Ectodermal cell (in vitro differentiated cells): Measurements from ENCODE around the gene KCNMB2.

Experiments used
- H3K27ac ChIP-seq: 2 replicates; pipeline ENCODE4 v1.7.0; 2013; ENCODE audit warnings: mild to moderate bottlenecking, low read depth, low read length; ENCODE audit not compliant: insufficient read depth, poor library complexity, severe bottlenecking
- H3K27me3 ChIP-seq: 2 replicates; pipeline ENCODE4 v1.7.0; 2013; ENCODE audit warnings: mild to moderate bottlenecking, low read length; ENCODE audit not compliant: insufficient read depth, control insufficient read depth, poor library complexity, severe bottlenecking
- H3K36me3 ChIP-seq: one replicate; pipeline ENCODE4 v1.7.0; 2013; ENCODE audit warnings: low read length; ENCODE audit not compliant: control insufficient read depth, insufficient read depth
- H3K4me1 ChIP-seq: one replicate; pipeline ENCODE4 v1.7.0; 2013; ENCODE audit warnings: low read length; ENCODE audit not compliant: control insufficient read depth, insufficient read depth
- H3K4me3 ChIP-seq: 2 replicates; pipeline ENCODE4 v1.7.0; 2013; ENCODE audit warnings: low read depth, low read length, control low read depth; ENCODE audit not compliant: insufficient read depth
- H3K9me3 ChIP-seq: 2 replicates; pipeline ENCODE4 v1.7.0; 2013; ENCODE audit warnings: mild to moderate bottlenecking, low read length, moderate library complexity; ENCODE audit not compliant: control insufficient read depth
- WGBS, 2 experiments: methylation state at CpG; one replicate each; pipeline ENCODE4 v1.1.7; 2013; ENCODE audit warnings: missing lambda C conversion rate in 2 of 2; 5-methylcytosine and 5-hydroxymethylcytosine counted together

The KCNMB2 gene

DNA sequence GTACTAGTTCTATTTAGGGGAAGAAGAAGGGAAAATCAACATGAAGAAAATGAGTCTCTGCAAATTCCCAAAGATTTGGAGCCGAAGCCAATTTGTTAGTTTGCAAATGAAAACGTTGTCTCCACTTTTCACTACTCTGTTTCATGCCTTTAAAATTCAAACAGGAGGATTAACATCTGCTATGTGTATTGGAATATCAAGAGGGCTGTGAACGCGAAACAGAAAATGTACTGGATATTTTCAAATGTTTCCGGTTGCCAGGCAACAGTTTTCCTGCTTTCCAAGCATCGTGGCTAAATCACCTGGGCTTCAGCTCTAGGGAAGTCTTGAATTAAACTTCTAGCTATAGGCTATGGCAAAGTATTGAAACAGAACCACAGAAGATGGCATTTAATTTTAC, 172.8 kb downstream of the KCNMB2 start:
- Histone ChIP-seq H3K4me1 (no peaks in the 10 kb centered on the region), H3K4me3 (no peak overlapping the region), H3K9me3 (no peaks in the 10 kb centered on the region), H3K27ac (no peak overlapping the region), H3K27me3 (no peaks in the 10 kb centered on the region), H3K36me3 (no peaks in the 10 kb centered on the region)
- WGBS, 2 experiments: 65 to 69% methylated on average over 6 of the region's 6 CpGs

DNA sequence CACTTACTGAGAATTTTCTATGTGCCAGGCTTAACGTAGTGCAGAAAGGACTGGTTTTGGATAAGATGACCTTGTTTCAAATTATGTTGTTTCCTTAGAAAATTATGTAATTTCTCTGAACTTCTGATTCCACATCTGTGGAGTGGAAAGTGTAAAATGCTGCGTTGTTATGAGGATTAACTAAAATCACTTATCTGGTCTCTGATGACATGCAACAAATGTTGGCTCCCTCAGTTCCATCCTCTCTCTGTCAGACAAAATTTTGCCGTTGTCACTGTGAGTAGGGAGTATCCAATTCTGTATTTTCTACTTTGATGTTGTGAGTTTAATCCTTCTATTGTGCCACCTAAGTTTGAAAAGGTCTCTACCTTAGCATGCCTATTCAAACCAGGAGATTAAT, 175.5 kb downstream of the KCNMB2 start:
- Histone ChIP-seq H3K36me3 (no peaks in the 10 kb centered on the region), H3K27me3 (no peaks in the 10 kb centered on the region), H3K4me3 (no peak overlapping the region), H3K27ac (no peak overlapping the region), H3K4me1 (no peaks in the 10 kb centered on the region), H3K9me3 (no peaks in the 10 kb centered on the region)
- WGBS, 2 experiments: 87 to 94% methylated on average over 3 of the region's 3 CpGs

DNA sequence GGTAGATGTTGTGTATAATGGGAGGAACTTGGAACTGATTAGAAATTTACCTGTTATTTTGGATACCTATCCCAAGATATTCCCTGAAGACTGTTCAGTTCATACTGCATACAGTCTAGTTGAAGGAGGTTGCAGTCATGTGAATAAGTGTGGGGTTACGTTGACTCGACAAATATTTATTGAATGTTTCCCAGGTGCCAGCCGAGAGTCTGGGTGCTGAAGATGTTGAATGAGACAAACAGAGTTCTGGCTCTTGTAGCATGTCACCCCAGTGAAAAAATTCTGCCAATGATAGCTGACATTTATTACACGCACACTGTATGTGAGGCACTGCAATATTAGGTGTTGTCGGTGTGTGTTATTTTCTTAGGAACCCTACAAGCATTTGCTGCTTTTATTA, 176.0 kb downstream of the KCNMB2 start:
- no peaks in the 10 kb centered on the region for H3K36me3 ChIP-seq

DNA sequence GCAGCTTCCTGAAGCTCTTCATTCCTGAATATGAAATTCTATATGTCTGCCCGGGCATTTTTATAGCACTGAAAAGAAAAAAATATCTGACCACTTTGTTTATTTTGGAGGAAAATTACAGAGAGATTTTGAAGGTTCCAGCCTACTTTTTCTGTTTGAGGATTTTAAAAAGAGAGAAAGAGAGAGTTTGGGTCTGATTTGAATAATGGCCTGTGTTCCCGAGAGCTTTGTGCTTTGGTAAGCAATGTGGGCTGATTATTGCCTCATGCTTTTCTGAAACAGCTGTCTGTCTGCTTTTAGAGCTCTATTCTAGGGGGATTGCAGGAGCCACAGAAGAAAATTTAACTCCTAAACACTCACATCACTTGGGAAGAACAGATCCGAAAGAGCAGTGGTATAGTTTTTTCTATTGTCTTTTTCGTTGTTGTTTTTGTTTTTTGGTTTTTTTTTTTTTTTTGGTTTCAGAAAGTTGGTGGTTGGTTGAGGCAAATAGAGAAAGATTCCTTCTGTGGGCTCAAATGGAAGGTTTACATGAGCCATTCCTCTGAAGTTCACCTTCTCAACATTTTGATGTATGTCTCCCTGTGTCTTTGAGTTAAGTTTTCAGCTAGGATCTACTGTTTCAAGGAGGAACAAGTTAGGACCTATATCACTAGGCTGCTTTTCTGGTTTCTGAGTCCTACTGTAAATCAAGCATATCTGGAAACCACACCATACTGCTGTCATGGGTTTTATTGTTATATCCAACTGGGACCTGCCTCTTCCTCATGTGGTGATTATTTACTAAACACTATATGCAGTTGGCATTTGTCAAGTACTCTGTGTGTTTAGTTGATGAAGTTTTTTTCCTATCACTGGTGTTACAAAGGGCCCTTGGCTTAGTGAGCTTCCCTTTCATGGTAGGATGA, 178.9 kb downstream of the KCNMB2 start:
- Histone ChIP-seq H3K36me3 (no peaks in the 10 kb centered on the region), H3K9me3 (no peaks in the 10 kb centered on the region), H3K4me1 (no peaks in the 10 kb centered on the region), H3K27me3 (no peaks in the 10 kb centered on the region), H3K4me3 (no peak overlapping the region), H3K27ac (no peak overlapping the region)
- 86 to 94% methylated on average over 4 of the region's 4 CpGs for WGBS, 2 experiments

More for the DNA sequence above, 176.0 kb downstream of the KCNMB2 start:
- no peaks in the 10 kb centered on the region for H3K4me1 ChIP-seq
- H3K9me3 ChIP-seq: no peaks in the 10 kb centered on the region
- H3K4me3 ChIP-seq: no peak overlapping the region
- WGBS, 2 experiments: 95 to 96% methylated on average over 5 of the region's 5 CpGs
- H3K27ac ChIP-seq: no peak overlapping the region
- no peaks in the 10 kb centered on the region for H3K27me3 ChIP-seq

DNA sequence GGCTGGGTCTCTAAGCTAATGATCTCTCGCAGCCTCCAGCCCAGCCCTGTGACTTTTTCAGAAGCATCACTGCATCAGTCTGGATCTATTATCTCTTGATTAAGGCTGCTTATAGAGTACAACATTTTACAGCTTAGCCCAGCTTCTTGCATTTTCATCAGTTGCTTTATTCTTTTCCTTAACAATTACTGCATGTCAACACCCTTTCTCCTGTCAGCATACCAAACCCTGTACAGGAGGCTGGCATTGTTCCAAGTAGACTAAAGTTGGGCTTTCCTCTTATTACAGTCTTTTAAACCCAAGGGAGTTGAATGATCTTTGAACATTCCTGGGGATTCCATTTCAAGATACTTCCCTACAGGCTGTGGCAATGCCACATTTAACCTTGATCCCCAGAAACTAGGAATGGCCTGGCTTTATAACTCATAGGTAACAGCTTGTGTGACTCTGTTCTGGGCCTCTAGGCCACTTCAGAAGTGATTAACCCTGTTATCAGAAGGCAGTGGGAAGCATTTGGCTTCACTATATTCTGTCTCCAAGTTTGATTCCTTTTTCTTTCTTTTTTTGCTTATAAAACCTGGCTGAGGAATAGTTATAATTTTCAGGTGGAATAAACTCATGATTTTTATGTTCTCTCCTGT, 182.9 kb downstream of the KCNMB2 start:
- WGBS, 2 experiments: 92 to 94% methylated on average over 1 of the region's 1 CpG
- H3K36me3 ChIP-seq: no peaks in the 10 kb centered on the region
- no peaks in the 10 kb centered on the region for H3K4me1 ChIP-seq
- H3K4me3 ChIP-seq: no peak overlapping the region
- no peak overlapping the region for H3K27ac ChIP-seq
- H3K9me3 ChIP-seq: no peaks in the 10 kb centered on the region
- no peaks in the 10 kb centered on the region for H3K27me3 ChIP-seq

DNA sequence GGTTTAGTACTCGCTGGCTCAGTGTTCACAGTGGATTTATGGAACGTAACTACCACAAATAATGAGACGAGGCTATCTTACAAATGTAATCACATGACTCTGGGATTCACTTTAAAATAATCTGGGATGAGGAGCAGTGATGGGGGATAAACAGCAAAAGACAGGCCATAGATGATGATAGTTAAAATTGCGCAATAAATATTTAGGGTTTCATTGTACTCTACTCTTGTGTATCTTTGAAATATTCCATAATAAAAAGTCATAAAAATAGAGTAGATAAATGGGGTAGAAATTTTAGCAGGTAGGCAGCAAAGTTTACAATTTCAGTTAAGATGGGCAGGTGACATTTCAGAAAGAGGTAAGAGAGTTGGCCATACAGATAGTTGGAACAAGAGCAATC, 196.6 kb downstream of the KCNMB2 start:
- Histone ChIP-seq H3K27ac (no peak overlapping the region), H3K4me1 (no peaks in the 10 kb centered on the region), H3K36me3 (no peaks in the 10 kb centered on the region), H3K27me3 (no peaks in the 10 kb centered on the region), H3K9me3 (no peaks in the 10 kb centered on the region), H3K4me3 (no peak overlapping the region)
- 98 to 100% methylated on average over 3 to 4 of the region's 4 CpGs for WGBS, 2 experiments

DNA sequence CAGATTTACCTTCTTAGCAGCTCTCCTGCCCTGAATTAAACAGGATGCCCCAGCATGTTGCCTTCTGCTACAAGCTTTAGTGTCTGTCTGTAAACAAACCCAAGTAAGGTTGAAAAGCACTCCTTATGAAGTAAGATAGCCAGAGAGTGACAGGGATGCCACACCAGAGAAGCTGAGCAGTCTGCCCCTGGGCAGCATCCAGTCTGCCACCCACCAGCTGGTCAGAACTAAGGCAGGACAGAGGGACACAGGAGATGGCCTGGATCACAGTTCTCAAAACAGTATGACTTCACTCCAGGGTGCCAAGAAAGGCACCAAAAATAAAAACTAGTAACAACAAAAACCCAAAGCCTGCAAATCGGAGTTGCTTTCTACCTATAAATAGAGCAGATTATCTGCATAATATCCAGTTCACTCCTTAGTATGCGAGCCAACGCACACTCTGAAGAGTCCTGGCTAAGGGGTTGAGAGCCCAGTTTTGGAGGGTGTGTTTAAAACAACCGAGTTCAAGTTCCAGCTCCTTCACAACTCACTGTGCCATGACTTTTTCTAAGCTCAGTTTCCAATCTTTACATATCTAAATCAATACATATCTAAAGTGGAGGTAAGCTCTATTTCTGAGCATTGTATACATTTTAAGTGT, 198.9 kb downstream of the KCNMB2 start:
- no peaks in the 10 kb centered on the region for H3K36me3 ChIP-seq
- H3K27me3 ChIP-seq: no peaks in the 10 kb centered on the region
- no peaks in the 10 kb centered on the region for H3K9me3 ChIP-seq
- no peak overlapping the region for H3K27ac ChIP-seq
- H3K4me1 ChIP-seq: no peaks in the 10 kb centered on the region
- 83 to 94% methylated on average over 4 of the region's 4 CpGs for WGBS, 2 experiments
- no peak overlapping the region for H3K4me3 ChIP-seq

DNA sequence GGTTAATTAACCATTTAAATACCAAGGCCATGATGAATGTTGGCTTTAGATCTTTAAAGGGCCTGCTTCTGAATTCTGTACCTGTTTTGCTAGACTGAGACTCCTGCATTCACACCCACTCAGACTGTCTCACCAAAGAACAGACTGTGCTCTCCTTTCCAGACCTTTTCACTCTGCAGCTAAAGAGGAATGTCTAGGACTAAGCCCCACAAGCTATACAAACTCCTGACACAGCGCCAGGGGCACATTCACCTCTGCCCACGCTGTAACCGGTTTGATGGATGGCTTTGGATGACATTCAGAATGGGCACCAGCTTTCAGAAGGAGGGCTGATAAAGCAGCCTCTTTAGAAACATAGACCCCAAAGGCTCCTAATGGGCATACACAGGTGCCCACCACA, 200.1 kb downstream of the KCNMB2 start:
- Histone ChIP-seq H3K27ac (no peak overlapping the region), H3K27me3 (no peaks in the 10 kb centered on the region), H3K36me3 (no peaks in the 10 kb centered on the region), H3K4me3 (no peak overlapping the region), H3K4me1 (no peaks in the 10 kb centered on the region), H3K9me3 (no peaks in the 10 kb centered on the region)
- WGBS, 2 experiments: 88 to 90% methylated on average over 3 of the region's 3 CpGs

DNA sequence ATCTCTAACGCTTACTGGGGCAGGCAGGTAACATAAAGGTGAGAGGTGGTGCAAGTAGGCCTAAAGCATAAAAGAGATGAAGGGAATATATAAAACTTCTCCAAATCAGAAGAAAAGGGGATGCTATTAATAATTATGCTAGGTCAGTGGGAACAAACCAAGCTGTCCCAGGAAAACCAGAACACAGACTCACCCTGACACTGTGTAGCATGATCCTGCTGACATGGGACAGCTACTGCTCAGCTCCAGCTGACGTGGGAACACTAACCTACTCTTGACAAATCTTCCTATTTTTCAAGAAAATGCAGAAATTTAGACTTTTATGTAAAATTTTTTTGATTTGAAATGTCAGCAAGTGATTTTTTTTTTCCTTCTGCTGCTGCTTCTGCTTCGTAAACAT, 203.5 kb downstream of the KCNMB2 start:
- no peaks in the 10 kb centered on the region for H3K27me3 ChIP-seq
- H3K9me3 ChIP-seq: no peaks in the 10 kb centered on the region
- no peak overlapping the region for H3K27ac ChIP-seq
- H3K4me3 ChIP-seq: no peak overlapping the region
- H3K4me1 ChIP-seq: no peaks in the 10 kb centered on the region
- 89% methylated on average over 3 of the region's 3 CpGs for WGBS, 2 experiments
- no peaks in the 10 kb centered on the region for H3K36me3 ChIP-seq

DNA sequence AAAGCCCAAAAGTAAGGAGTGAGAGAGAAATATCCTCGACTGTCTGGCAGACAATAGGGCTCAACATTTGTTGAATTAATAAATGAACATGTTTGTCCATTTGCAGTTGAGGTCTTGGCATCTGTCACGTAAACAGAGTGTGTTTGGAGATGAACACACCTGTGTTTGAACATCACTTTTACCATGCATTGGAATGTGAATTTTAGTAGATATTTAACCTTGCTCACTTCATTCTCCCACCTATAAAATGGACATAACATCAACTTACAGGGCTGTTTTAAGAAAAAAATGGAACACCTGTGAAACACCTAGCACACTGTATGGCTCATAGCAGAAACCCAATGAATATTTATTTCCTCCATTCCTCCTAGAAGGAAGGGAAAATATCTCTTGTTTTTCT, 204.8 kb downstream of the KCNMB2 start:
- WGBS, 2 experiments: 93 to 94% methylated on average over 2 of the region's 2 CpGs
- Histone ChIP-seq H3K4me3 (no peak overlapping the region), H3K4me1 (no peaks in the 10 kb centered on the region), H3K27me3 (no peaks in the 10 kb centered on the region), H3K27ac (no peak overlapping the region), H3K36me3 (no peaks in the 10 kb centered on the region), H3K9me3 (no peaks in the 10 kb centered on the region)
